SHP77 (cell line): Measurements from ENCODE around the gene TMEM183A.
A peak's percentile ranks its signal among the peaks of the same experiment; 100 is the strongest.

Experiments used
- DNase-seq, 2 experiments: peaks; one replicate each; lab custom pipeline; 2025; lab: John Stamatoyannopoulos, UW

Gene TMEM183A

DNA sequence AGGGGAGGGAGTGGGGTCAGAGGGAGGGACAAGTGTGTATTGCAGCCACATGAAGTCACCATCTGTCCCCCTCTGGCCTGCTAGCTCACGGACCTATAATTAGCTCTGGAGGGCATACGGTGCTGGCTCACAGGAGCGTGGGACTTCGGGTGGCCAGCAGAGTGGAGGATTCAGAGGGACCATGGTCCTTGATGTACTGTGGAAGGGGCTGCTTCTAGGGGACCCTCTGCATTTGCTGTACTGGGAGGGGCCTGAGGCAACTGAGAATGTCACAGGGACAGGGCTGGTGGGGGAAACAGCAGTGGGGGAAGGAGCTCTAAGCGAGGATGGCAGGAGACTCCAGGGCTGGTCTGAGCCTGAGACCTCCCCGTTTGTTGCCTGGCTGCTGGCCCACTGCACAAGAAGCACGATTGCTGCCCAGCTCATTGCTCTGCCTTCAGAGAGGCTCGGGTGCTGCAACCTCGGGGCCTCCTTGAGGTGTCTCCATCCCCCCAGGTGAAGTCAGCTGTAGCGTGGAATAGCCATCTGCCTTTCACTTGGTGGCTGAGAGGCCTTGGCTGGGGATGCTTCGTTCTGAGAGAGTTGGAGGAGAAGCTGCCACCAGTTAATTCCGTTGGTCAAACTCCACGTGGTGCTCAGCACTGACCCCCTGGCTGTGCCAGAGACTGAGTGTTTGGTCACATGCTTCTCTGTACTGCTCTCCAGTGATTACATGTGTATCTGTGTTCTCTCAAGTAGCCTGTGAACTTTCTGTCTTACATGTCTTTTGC, 21.8 kb downstream of the TMEM183A start:
- no peak for DNase-seq

GRCh38 chr1:203031467-203031866, 24.3 kb downstream of the TMEM183A start:
- no peak for DNase-seq

DNA sequence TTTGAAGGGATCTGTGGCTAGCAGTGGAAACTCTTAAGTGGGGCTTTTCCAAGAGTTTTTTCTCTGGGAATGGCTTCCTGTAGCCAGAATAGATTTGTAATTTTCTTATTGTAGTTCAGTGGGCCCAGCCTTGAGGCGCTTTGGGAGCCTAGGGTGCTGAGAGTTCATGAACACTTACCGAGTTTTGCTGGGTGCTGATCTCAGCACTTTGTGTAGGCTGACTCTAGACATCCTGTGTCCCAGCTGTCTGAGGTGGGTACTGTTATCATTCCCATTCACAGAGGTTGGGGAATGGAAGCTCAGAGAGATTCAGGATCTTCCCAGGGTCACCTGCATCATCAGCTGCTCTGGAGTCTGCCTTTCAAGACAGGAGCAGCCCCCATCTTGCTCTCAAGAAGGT, 26.1 kb downstream of the TMEM183A start:
- no peak for DNase-seq

DNA sequence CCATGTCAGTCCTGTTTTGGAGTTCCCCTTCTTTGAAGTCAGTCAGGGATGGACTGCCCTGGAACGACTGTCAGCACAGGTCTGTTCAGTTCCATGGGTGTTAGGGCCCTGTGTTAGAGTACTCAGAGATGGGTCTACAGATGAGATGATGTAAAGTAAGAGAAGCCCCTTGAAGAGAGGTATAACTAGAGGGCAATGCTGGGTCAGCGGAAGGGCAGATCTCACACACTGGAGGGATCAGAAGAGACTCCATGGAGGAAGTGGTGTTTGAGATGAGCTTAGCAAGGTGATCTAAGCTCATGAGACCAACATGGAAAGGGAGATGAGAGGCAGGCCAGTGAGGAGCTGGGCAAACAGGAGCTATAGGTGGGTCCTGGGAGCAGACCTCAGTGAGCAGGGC, 26.7 kb downstream of the TMEM183A start:
- DNase-seq: no peak

GRCh38 chr1:203034422-203035110, 27.4 kb downstream of the TMEM183A start:
- no peak for DNase-seq

GRCh38 chr1:203035111-203036000, 28.2 kb downstream of the TMEM183A start:
- no peak for DNase-seq

- DNase-seq: no peak
Measured at GRCh38 chr1:203036135-203036534, 29.0 kb downstream of the TMEM183A start.

DNA sequence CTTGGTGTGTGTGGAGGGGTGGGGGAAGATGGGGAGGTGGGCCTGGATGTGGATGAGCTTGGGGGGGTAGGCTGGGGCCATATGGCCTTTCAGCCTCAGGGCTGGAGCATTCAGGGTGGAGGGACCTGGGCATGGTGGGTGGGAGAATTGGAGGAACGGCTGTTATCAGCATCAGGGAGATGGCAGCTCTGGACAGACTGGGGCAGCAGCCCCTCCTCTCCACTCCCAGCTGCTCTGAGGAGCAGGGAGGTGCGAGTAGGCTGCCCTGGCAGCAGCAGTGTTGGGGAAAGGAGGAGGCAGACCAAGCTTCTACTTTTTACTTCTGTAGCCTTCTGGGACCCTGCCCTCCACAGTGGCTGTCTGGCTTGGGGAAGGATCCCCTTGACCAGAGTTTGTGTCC, 29.4 kb downstream of the TMEM183A start:
- DNase-seq: no peak

DNA sequence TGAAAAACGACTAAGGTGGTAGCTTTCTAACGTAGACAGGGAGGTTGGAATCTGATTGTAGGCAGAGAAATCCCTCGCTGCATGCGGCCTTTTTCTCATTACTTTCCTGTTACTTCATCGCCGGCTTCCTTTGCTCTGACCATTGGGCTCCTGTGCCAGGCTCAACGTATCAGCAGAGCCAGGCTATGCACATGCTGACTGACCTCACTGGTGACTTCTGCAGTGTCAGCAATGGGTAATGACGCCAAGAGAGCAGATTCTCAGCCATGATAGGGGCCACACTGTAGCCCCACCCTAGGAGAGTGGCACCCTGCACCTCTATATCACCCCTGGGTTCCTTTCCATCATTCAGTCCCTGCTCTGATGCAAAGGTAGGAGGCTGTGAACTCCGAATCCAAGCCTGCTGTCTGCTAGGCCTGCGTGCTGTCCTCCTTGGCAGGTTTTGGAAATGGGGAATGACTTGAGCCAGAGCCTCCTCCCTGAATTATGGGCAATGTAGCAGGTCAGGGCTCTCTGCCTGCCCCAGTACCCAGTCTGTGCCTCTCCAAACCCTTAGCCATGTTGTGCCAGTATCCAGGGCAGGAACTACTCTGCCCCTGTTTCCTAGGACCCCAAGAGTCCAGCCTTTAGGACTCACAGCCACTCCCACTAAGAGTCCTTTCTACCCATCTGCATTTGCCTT, 30.5 kb downstream of the TMEM183A start:
- DNase-seq: no peak

- DNase-seq: peak in 1 of 2 experiments; percentile 19
Measured at GRCh38 chr1:203038217-203038741, 31.1 kb downstream of the TMEM183A start.

- DNase-seq: peak; percentile 61 to 70
Measured at GRCh38 chr1:203038891-203039608, 31.9 kb downstream of the TMEM183A start.

- peak; percentile 24 to 27 for DNase-seq
Measured at GRCh38 chr1:203039609-203040512, 32.7 kb downstream of the TMEM183A start.

DNA sequence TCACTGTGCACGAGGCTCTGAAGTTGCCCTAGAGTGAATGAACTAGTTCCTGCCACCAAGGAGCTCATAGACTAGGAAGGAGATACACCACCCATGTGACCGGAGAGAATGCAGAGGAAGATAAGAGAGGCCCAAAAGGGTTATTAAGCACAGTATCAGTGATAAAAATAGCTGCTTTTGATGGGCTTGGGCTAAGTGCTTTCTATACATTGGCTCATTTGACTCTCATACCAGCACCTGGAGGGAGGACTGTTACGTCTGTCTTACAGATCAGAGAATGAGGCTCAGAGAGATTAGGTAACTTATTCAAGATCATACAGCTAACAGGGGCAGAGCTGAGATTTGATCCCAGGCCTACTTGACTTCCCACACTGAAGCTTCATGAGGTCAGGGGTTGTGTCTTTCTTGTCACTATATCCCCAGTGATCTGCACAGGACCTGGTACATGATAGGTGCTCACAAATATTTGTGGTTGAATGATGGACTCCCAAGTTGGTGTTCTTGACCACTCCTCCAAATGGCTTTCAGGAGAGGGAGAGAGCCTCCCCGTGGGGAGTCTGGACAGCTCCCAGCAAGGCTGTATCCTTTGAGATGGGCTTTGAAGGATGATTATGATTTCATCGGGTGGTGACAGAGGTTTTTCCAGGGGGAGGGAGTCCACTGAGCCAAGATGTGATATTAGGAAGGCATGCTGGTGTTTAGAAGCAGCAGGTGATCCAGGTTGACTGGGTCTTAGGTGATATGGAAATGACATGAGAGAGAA, 33.5 kb downstream of the TMEM183A start:
- DNase-seq: no peak

DNA sequence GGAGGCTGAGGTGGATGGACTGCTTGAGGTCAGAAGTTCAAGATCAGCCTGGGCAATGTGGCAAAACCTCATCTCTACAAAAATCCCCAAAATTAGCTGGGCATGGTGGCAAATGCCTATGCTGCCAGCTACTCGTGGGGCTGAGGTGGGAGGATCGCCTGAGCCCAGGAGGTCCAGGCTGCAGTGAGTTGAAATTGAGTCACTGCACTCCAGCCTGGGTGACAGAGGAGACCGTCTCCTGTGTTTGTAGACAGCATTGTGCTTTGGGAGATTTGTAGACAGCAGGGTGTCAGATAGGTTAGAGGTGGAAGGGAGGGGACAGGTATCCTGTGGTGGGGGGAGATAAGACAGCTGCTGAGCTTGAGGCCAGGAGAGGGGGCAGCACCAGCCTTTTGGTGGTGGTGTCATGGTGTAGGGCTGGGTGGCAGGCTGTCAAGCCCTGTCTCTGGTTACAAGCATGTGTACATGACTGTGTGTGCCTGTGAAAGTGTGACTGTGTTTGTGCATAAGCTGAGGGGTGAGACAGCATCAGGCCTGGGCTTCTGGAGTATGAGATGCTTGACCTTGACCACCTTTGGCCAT, 34.3 kb downstream of the TMEM183A start:
- DNase-seq: no peak

DNA sequence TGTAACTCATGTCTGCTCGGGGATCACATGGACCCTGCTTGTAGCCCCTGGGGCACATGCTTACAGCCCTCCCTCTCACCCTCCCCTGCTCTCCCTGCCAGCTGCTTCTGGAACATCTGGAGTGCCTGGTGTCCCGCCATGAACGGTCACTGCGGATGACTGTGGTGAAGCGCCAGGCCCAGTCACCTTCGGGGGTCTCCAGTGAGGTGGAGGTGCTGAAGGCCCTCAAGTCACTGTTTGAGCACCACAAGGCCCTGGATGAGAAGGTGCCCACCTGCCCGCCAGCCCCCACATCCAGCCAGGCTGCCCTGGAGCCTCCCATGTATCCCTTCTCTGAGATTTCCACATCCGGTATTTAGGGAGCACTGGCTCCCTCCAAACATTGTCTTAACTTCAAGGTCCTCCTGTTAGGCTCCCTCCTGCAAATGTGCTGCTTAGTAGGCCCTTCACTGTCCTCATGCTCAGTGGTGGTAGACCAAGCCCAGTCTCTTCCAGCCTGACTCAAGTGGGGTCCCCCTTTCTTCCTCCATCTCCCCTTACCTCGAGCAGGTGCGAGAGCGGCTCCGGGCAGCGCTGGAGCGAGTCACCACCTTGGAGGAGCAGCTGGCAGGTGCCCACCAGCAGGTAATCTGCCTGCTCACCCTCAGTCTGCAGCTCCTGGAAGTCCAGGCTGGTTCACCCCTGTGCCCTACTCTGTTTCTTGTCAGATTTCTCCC, 36.8 kb downstream of the TMEM183A start:
- DNase-seq: no peak

DNA sequence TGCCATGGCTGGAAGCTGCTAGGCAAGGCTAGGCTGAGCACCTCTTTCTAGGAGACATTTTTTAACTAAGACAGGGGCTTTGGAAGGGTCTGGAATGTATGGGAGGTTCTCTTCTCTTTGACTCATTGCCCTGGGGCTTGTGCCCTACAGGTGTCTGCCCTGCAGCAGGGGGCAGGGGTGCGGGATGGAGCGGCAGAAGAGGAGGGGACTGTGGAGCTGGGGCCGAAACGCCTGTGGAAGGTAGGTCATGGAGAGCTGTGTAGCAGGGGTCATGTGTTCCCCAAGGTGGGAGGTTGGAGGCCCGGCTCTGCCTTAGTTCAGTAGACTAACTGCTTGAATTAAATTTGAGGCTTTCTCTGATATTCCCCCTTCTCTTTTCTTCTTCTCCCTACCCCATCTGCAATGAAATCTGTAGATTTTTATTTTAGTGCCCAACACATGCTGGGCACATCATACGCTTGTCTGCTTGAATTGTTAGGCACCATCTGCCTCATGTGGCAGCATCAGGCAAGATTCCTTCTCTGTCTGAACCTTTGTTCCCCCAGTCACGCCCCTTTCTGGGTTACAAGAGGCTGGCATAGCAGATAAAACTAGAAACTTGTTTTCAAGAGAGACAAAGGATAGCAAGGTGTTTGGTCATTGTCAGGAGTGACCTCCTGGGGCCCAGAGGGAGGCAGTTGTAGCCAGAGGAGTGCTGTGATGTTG, 37.5 kb downstream of the TMEM183A start:
- no peak for DNase-seq

DNA sequence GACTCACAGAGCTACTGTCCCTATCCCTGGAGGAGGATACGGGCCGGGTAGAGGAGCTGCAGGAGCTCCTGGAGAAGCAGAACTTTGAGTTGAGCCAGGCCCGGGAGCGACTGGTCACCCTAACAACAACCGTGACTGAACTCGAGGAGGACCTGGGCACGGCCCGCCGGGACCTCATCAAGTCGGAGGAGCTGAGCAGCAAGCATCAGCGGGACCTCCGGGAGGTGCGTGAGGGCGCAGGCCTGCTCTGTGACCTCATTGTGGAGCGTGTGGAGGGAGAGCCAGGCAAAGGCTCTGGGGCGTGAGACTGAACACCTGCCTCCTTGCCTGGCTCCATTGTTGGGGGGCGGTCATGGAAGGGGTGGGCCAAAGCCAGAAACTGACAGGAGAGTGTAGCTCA, 38.2 kb downstream of the TMEM183A start:
- DNase-seq: no peak
